Lung (tissue), 16 donors: ENCODE data around the gene KCNA1. TPM values are rescaled to one million over a fixed set of nuclear protein-coding genes. Genes with fewer than 3 reads are reported as not detected.

Source experiments
- ATAC-seq: fragments of 200-7000 bp; cut with Tn5 transposase; one replicate; pipeline ENCODE4 v1.9.1; 2020; ENCODE audit warnings: moderate number of reproducible peaks; ENCODE audit not compliant: insufficient read depth, low FRiP score
- DNase-seq, 3 donors: peaks; one replicate each; pipeline ENCODE4 v3.0.0-alpha.2; 2013 to 2017
- H3K27ac ChIP-seq, 2 donors: one replicate each; pipeline ENCODE4 v1.5.1; 2013; ENCODE audit warnings: mild to moderate bottlenecking in 2 of 2, moderate library complexity in 2 of 2, control low read depth in 1 of 2, inconsistent platforms in 1 of 2, low read depth in 1 of 2, low read length in 1 of 2
- H3K27me3 ChIP-seq, 3 donors: one replicate each; pipeline ENCODE4 v1.5.1; 2013; ENCODE audit warnings: low read length in 2 of 3; ENCODE audit not compliant: control insufficient read depth in 3 of 3, insufficient read depth in 3 of 3
- H3K36me3 ChIP-seq, 4 donors: one replicate each; pipeline ENCODE4 v1.5.1; 2013; ENCODE audit warnings: low read length in 4 of 4, mild to moderate bottlenecking in 1 of 4, moderate library complexity in 1 of 4; ENCODE audit not compliant: control insufficient read depth in 4 of 4, insufficient read depth in 4 of 4
- H3K4me1 ChIP-seq, 5 donors: one replicate each; pipeline ENCODE4 v1.5.1; 2013; ENCODE audit warnings: low read length in 5 of 5, mild to moderate bottlenecking in 2 of 5, moderate library complexity in 1 of 5; ENCODE audit not compliant: control insufficient read depth in 5 of 5, insufficient read depth in 5 of 5
- H3K4me3 ChIP-seq: one replicate; pipeline ENCODE4 v1.5.1; 2013; ENCODE audit warnings: mild to moderate bottlenecking, control low read depth, moderate library complexity
- H3K9ac ChIP-seq, 2 donors: one replicate each; pipeline ENCODE4 v1.5.1; 2013; ENCODE audit warnings: low read length in 2 of 2, control low read depth in 1 of 2; ENCODE audit not compliant: insufficient read depth in 1 of 2
- H3K9me3 ChIP-seq, 4 donors: one replicate each; pipeline ENCODE4 v1.5.1; 2013; ENCODE audit warnings: low read length in 3 of 4, mild to moderate bottlenecking in 1 of 4, moderate library complexity in 1 of 4; ENCODE audit not compliant: control insufficient read depth in 4 of 4, insufficient read depth in 3 of 4
- WGBS, 2 donors: extraction: QIAGEN DNeasy Blood & Tissue Kit; methylation state at CpG; one replicate each; pipeline ENCODE4 v1.1.7; 2013; 5-methylcytosine and 5-hydroxymethylcytosine counted together
- long read RNA-seq, 5 donors: transcript quantifications; one replicate each; lab custom pipeline, GENCODE V29; 2026
- polyA plus RNA-seq, 2 donors: library from polyadenylated mRNA; stranded (reverse); fragments of 200-250 nt; gene quantifications; one replicate each; pipeline ENCODE4 v1.2.1, GENCODE V29; 2013
- total RNA-seq, 2 donors: library from RNA; depleted of rRNA in 1 of 2; stranded (reverse); fragments of >200 nt in 1 of 2; gene quantifications; one replicate each; pipeline ENCODE4 v1.2.1, GENCODE V29; 2014 to 2021
- TF ChIP-seq, protein P1 (sequence below): IDR thresholded peaks from 2 replicates; pipeline ENCODE4 v1.5.1; 2012; ENCODE audit warnings: mild to moderate bottlenecking; ENCODE audit errors: control extremely low read depth, extremely low read depth
- donor health status: control.
- donor health status: control.
- donor health status: Bipolar disorder and iron deficiency.
- donor health status: healthy.
- donor health status: DM: yes; HTN: yes; CAD: no.

Gene KCNA1
- total RNA-seq (under 1 TPM in 1 of 2 donors, not detected in 1; 0.09 TPM), polyA plus RNA-seq (under 1 TPM; 0.07 to 0.24 TPM)
- long read RNA-seq, donor 1 = 0 reads
- long read RNA-seq, donor 2 = 0 reads
- long read RNA-seq, donor 3 = 0 reads
- long read RNA-seq, donor 4 = 0 reads
- long read RNA-seq, donor 5 = 0 reads

DNA sequence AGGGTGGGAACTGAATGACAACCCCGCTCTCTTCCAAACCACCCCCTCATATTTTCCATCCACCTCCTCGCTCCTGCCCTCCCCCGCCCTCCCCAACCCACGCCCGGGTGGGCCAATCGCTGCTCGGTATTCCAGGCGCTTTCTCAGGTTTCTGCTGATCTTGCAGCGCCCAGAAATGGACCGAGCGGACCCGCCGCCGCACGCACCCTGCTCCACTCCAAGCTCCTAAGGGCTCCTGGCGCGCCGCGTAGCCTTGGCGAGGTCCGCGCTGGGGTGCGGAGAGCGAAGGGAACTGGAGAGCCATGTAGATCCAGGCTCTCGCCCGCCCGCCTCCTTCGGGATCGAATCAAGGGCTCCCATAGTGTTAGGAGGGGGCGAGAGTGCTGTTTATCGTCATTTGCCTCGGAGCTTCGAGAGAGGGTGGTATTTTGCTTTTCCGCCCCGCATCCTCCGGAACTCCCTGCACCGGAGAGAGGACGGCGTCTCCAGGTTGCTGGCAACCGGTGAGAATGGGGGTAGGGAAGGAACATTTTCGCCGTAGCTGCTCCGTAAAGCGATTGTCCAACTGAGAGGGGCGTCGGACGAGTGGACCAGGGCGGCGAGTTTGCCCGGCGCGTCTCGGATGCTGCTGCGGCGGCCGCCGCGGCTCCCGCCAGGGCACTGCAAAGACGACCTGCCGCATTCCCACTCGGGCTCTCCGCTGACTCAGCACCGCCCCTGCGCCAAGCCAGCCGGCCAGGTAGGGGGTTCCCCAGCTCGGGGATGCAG, at the start of gene KCNA1:
TSS of gene KCNA1 (plus strand) at position 172 of the 768 bp plus-strand sequence. CDS start 1,474 bp downstream, outside the sequence.
- TF ChIP-seq, protein P1, sequence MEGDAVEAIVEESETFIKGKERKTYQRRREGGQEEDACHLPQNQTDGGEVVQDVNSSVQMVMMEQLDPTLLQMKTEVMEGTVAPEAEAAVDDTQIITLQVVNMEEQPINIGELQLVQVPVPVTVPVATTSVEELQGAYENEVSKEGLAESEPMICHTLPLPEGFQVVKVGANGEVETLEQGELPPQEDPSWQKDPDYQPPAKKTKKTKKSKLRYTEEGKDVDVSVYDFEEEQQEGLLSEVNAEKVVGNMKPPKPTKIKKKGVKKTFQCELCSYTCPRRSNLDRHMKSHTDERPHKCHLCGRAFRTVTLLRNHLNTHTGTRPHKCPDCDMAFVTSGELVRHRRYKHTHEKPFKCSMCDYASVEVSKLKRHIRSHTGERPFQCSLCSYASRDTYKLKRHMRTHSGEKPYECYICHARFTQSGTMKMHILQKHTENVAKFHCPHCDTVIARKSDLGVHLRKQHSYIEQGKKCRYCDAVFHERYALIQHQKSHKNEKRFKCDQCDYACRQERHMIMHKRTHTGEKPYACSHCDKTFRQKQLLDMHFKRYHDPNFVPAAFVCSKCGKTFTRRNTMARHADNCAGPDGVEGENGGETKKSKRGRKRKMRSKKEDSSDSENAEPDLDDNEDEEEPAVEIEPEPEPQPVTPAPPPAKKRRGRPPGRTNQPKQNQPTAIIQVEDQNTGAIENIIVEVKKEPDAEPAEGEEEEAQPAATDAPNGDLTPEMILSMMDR = no peak
- H3K9ac ChIP-seq = no peak within 1 kb of the TSS
- no peaks in the 10 kb centered on the region for H3K36me3 ChIP-seq
- H3K9me3 ChIP-seq = peaks cover 0 to 5% (median 0%) of the 10 kb centered on the region in 4 donors
- ATAC-seq (no peak), DNase-seq (peak; percentile 3 to 25 (median 15))
- peaks cover 0 to 20% (median 2%) of the 10 kb centered on the region in 5 donors for H3K4me1 ChIP-seq
- peak within 1 kb of the TSS; percentile 22 for H3K4me3 ChIP-seq
- H3K27ac ChIP-seq = no peak within 1 kb of the TSS
- WGBS, 2 donors = 1 to 2% methylated on average over 62 to 67 of the region's 67 CpGs
- peaks cover 11 to 99% (median 88%) of the 10 kb centered on the region in 3 donors for H3K27me3 ChIP-seq

DNA sequence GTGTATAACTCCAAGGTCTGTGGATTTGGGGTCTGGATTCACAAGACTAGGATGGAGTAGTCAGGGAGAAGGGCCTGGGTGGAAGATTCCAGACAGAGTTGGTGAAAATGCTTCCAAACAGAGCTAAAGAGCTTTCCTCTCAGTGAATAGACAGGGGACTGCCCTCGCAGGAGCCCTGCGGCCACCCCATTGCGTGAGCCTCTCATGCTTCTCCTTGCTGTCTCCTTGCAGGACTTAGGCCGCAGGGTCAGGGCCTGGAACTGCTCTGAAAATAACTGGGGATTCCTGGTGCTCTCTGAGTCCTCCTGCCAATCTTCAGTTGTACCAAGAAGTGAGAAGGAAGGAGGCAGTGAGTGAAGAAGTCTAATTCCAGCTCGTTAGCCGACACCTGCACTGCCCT, 49.0 kb upstream of the KCNA1 start:
- ATAC-seq (no peak), DNase-seq (no peak)
- Histone ChIP-seq H3K27me3 (peaks cover 0 to 27% (median 9%) of the 10 kb centered on the region in 3 donors), H3K9ac (no peak overlapping the region), H3K4me3 (no peak overlapping the region), H3K27ac (no peak overlapping the region), H3K4me1 (peaks cover 0 to 7% (median 2%) of the 10 kb centered on the region in 5 donors), H3K36me3 (no peaks in the 10 kb centered on the region), H3K9me3 (peaks cover 0 to 2% (median 0%) of the 10 kb centered on the region in 4 donors)
- TF ChIP-seq, protein P1 = no peak
- 85 to 92% methylated on average over 6 of the region's 6 CpGs for WGBS, 2 donors

DNA sequence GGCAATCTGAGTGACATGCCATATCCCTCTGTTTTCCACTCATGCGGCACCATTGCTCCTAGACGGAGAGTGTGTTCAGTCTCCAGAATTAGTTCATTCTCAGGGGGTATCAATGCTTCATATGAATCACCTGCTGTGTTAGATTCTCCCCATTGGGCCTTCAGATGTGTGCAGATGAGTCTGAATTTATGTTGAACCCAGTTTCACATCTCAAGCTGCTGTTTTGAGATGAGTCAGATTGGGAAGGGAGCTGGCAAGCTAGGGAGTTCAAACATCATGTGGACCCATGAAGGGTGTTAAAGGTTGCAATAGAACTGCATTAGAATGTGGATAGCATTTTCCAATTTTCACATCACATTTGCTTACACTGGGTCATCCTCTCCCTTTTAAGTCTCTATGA, 46.9 kb upstream of the KCNA1 start:
- TF ChIP-seq, protein P1 = no peak
- Histone ChIP-seq H3K4me3 (no peak overlapping the region), H3K9ac (no peak overlapping the region), H3K4me1 (peaks cover 0 to 5% (median 0%) of the 10 kb centered on the region in 5 donors), H3K36me3 (no peaks in the 10 kb centered on the region), H3K27ac (no peak overlapping the region), H3K9me3 (peaks cover 0 to 2% (median 0%) of the 10 kb centered on the region in 4 donors), H3K27me3 (peaks cover 0 to 43% (median 10%) of the 10 kb centered on the region in 3 donors)
- DNase-seq (no peak), ATAC-seq (no peak)
- 88 to 93% methylated on average over 2 of the region's 2 CpGs for WGBS, 2 donors
